ENCODE data around the gene KRTAP12-1.

Gene KRTAP12-1

DNA sequence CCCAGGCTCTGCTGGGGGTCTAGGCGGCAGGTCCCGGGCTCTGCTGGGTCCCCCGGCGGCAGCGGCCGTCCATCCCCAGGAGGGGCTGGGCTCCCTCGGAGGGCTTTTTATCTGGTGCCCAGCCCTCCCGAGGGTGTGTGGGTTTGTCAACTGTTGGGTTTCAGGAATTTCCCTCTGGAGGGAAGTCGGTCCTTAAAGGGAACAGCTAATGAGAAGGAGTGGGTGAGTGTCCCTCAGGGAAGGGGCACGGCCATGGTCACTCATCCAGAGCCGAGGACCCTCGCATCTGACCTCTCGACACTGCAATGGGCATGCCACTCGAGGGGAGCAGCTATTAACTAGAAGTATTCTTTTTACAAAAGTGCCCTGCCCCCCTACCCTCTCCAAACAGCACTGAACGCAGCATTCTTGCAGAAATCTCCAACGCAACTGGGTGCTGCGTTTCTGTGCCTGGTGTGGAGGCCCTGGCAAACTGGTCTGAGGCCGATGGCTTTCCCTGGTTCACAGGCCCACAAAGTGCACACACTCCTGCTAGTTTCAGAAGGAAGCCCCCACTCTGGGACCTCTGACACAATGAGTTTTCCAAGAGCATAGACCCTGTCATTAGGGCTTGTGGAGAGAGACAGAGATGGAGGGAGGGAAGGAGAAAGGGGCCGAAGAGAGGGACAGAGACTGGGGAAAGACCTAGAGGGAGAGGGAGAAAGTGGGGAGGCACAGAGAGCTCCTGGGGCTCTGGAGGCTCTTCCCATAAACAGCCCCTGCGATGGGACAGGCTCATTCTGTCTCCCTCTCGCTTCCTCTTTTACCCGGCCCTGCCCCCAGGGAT is 30.5 kb upstream of the KRTAP12-1 start:
- no peak for TF ChIP-seq FOXP2 (optimal IDR thresholded peaks at IDR 0.05; ENCODE audit: borderline replicate concordance, extremely low read depth, extremely low read length, insufficient read depth)
- TF ChIP-seq POLR2AphosphoS5 (IDR thresholded peaks at IDR 0.05; ENCODE audit: low read depth, low read length): no peak
- TF ChIP-seq TAF1 (IDR thresholded peaks at IDR 0.05; ENCODE audit: borderline replicate concordance, insufficient read depth, low read length): no peak
- TF ChIP-seq, protein P1, sequence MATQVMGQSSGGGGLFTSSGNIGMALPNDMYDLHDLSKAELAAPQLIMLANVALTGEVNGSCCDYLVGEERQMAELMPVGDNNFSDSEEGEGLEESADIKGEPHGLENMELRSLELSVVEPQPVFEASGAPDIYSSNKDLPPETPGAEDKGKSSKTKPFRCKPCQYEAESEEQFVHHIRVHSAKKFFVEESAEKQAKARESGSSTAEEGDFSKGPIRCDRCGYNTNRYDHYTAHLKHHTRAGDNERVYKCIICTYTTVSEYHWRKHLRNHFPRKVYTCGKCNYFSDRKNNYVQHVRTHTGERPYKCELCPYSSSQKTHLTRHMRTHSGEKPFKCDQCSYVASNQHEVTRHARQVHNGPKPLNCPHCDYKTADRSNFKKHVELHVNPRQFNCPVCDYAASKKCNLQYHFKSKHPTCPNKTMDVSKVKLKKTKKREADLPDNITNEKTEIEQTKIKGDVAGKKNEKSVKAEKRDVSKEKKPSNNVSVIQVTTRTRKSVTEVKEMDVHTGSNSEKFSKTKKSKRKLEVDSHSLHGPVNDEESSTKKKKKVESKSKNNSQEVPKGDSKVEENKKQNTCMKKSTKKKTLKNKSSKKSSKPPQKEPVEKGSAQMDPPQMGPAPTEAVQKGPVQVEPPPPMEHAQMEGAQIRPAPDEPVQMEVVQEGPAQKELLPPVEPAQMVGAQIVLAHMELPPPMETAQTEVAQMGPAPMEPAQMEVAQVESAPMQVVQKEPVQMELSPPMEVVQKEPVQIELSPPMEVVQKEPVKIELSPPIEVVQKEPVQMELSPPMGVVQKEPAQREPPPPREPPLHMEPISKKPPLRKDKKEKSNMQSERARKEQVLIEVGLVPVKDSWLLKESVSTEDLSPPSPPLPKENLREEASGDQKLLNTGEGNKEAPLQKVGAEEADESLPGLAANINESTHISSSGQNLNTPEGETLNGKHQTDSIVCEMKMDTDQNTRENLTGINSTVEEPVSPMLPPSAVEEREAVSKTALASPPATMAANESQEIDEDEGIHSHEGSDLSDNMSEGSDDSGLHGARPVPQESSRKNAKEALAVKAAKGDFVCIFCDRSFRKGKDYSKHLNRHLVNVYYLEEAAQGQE (IDR thresholded peaks at IDR 0.05; ENCODE audit: insufficient read depth in 1 of 2, low read depth in 2 of 2, low read length in 2 of 2): no peak
- TF ChIP-seq SIN3A (IDR thresholded peaks at IDR 0.05; ENCODE audit: borderline replicate concordance, insufficient read depth, low read length): no peak

DNA sequence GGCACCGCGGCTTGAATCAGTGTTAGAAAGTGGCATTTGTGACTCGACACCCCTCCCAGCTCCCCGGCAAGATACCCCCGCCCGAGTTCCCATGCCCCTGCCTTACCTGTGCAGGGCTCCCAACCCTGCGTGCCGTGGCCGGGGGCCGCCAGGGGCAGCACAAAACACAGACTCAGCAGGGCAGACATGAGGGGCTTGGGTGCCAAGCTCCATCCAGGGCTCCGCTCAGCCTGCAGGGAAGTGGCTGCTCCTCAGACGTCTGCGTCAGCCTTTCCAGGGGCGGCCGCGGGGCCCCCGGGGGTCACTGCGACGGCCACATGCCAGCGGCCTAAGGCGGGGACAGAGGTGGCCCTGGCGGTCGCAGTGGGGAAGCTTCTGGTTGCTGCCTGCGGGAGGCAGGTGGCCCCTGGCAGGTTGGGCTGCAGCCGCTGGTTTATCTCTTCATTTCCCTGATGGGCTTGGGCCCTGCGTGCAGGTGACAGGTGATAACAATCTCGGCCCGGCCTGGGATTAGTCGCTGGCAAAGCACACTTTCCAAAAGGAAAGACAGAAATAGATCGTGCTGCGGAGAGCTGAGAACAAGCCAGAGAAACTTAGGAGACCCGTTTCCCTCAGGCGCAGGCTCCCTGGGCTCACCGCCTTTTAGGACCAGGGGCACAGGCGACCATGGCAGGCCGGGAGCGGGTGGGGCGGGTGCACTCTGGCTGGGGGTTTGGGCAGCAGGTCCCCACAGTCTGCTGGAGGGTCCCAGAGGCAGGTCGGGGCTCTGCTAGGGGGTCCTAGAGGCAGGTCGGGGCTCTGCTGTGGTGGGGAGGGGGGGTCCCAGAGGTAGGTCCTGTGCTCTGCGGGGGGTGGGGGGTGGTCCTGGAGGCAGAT is 29.6 kb upstream of the KRTAP12-1 start, which contains the start of gene TSPEAR:
TSPEAR (minus strand) TSS at position 246 of the 876 bp plus-strand sequence; CDS start at position 188, 58 bp downstream.
- TF ChIP-seq TAF1 (IDR thresholded peaks at IDR 0.05; ENCODE audit: borderline replicate concordance, insufficient read depth, low read length): no peak
- TF ChIP-seq POLR2AphosphoS5 (IDR thresholded peaks at IDR 0.05; ENCODE audit: low read depth, low read length): no peak
- TF ChIP-seq, protein P1 (IDR thresholded peaks at IDR 0.05; ENCODE audit: insufficient read depth in 1 of 2, low read depth in 2 of 2, low read length in 2 of 2): no peak
- TF ChIP-seq SIN3A (IDR thresholded peaks at IDR 0.05; ENCODE audit: borderline replicate concordance, insufficient read depth, low read length): no peak
- no peak for TF ChIP-seq FOXP2 (optimal IDR thresholded peaks at IDR 0.05; ENCODE audit: borderline replicate concordance, extremely low read depth, extremely low read length, insufficient read depth)

GRCh38 chr21:44710756-44711326 is 28.9 kb upstream of the KRTAP12-1 start:
- TF ChIP-seq TAF1 (IDR thresholded peaks at IDR 0.05; ENCODE audit: borderline replicate concordance, insufficient read depth, low read length): no peak
- TF ChIP-seq, protein P1 (IDR thresholded peaks at IDR 0.05; ENCODE audit: insufficient read depth in 1 of 2, low read depth in 2 of 2, low read length in 2 of 2): no peak

GRCh38 chr21:44710294-44710665 is 28.3 kb upstream of the KRTAP12-1 start:
- TF ChIP-seq TAF1 (IDR thresholded peaks at IDR 0.05; ENCODE audit: borderline replicate concordance, insufficient read depth, low read length) (no peak), SIN3A (IDR thresholded peaks at IDR 0.05; ENCODE audit: borderline replicate concordance, insufficient read depth, low read length) (no peak), POLR2AphosphoS5 (IDR thresholded peaks at IDR 0.05; ENCODE audit: low read depth, low read length) (no peak), FOXP2 (optimal IDR thresholded peaks at IDR 0.05; ENCODE audit: borderline replicate concordance, extremely low read depth, extremely low read length, insufficient read depth) (no peak)
- TF ChIP-seq, protein P1 (IDR thresholded peaks at IDR 0.05; ENCODE audit: insufficient read depth in 1 of 2, low read depth in 2 of 2, low read length in 2 of 2): no peak

Data from PFSK-1 (cell line).